CD4-positive, alpha-beta T cell treated with Interleukin-21 for 1 hour (primary cell): Measurements from ENCODE around the gene CRADD.
"Not testable (repeated sequence)": the region's sequence is repeated elsewhere in the genome, so short reads cannot be mapped to it uniquely, and the experiment has no call there.

Experiments
- DNase-seq: peaks from one replicate; pipeline ENCODE4 v3.0.0-alpha.2; 2020

CRADD gene

DNA sequence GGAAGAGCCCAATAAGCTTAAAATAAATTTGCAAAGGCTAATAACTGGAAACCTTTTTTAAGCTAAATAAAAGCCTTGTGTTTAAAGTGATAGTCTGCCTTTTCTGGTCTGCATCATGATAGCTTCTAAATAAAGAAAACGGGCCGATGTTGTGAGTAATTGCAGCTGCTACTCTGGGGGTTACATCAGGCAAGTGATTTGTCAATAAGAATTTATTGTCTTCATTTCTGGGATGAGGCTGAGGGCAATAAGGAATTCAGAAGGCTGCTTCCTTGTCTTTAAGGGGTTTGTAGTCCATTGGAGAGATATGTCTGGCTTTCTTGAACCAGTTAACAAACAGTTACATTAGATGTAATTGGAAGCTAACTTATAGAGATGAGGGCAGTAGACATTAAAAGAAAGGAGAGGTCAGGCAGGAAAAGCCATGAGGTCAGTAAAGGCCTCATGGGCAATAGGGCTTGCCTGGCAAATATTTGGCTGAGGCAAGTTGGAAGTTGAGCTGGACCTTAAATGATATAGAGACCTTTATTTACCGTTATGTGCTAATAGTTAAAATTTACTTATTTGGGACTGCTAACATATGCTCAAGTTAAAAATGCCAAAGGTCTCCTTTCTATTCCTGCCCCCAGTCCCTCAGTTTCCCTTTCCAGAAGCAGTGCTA, 85.0 kb downstream of the CRADD start:
- DNase-seq = no peak

DNA sequence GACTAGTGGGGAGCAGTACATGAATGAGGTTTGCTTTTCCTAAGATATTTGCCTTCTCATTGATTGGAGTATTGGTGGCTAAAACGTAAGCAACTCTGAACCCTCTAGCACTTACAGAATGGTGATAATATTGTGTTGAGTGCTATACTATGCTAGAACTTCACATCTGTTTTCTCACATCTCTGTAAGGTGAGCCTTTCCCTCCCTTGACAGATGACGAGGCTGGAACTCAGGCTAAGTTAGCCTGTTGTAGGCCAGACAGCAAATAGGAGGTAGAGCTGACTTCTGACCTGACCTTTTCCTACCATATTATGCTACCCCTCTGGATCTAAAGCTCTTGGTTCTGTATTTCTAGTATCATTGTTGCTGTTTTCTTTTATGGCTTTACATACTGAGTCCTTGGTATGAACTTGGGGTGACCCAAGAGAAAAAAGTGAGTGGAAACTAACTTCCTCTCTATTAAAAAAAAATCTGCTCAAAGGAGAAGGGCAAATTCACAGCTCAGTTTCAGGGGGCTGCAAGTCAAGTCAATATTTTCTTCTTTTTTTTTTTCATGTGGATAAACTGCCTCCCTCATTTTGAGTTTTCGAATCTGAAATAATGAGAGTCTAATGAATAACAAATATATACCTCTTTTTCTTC, 85.9 kb downstream of the CRADD start:
- no peak for DNase-seq

DNA sequence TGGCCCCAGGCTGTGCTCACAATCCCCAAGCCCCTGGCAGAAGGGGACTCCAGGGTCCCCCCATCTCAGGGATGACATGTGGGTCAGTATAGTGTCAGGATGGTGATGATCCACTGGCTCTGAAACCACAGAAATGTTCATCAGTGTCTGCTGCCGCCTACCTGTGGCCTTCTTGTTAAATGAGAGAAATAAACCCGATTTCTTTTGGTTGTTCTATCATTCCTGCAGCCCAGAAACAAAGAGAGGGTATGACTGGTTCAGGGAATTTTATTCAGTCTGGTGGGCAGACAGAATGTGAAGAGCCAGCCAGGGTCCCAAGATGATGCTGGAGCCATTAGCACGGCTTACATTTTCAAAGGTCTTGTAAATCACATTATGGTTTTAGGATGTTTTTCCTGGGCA, 86.6 kb downstream of the CRADD start:
- no peak for DNase-seq

DNA sequence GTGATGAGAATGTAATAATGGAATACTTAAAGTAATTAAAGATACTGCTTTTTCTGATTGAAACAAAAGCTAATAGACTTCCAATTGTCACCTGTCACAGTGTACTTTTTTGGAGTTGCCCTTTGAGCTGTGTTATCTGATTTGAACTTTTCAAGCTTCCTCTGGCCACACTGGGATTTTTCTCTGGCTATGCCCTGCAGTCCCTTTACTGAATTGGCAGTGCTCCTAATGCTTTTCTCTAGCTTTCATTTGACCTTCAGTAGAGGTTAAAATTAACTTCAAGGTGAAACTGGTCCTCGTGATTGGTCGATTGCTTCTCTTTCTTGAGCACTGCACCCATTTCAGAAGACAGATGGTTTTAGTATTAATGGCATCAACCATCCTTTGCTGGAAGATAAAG, 89.2 kb downstream of the CRADD start:
- DNase-seq = no peak

DNA sequence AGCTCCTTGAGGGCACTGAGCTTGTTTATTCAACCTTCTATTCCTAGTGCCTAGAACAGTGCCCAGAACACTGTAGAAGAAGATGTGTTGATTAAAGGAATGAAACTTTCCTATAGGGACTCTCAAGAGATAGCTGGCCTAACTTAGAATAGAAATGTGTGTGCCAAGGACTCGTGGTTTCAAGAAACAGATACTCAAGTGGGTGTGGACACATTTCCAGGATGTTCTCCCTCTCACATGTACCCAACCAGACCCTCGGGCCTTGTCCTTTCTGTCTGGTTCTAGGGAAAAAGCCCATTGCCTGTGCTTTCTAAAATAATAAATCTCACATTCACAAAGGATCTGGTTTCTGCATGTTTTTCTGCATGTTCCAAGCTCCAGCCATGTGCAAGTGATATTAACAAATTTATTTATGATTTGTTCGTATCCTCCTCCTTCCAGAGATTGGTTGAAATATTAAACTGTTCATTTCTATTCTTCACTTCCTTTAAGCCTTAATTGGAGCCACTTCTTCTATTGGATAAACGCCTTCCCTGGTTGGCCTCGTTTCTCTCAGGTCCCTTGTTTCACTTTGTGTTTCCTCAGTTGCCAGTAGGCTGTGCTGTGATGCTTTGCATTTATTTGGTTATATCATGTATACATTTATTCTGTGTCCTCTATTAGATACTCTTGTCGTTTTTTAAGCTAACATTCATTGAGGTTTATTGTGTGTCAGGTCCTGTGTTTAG, 89.8 kb downstream of the CRADD start:
- DNase-seq = peak; percentile 61

DNA sequence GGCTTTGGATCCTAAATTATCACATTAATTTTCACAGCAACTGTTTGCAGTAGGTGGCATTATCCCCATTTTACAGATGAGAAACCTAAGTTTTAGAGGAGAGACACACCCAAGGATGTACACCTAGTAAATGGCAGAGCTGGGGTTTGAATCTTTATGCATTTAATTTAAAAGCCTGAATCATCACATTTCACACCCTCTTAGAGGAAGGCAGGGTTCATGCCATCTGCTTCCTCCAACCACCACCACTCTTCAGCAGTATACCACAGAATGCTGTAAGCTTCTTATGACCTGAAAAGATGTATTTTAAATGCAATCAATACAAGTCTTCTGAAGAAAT, 90.3 kb downstream of the CRADD start:
- DNase-seq = no peak

DNA sequence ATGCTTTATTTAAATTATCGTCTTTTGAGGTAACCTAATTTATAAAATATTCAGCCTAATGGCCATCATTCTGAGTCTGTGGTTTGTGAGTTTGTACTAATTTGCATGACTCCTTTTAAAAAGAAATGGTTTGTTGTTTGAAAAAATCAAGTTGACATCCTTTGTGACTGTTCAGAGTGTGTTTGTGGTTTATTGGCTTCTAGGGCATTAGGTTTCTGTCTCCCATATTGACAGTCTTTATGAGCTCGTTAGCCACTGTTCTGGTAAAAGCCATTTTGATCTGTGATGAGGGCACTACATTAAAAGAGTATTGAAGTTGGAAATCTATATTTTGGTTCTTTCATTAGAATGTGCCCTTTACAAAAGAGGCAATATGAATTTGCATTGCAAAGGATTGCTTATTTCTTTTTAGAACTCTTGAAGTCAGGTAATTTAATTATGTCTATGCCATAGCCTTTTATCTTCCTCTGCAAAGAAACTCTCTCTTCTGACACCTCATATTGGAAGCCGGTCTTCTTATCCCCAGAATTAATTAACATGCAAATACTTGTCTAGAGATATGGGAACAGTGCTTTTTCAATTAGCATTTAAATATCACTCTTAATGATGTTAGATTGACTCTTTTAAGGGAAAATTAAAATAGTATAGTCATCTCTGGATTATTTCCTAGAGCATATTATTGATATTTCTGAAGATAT, 95.0 kb downstream of the CRADD start:
- peak; percentile 22 for DNase-seq

DNA sequence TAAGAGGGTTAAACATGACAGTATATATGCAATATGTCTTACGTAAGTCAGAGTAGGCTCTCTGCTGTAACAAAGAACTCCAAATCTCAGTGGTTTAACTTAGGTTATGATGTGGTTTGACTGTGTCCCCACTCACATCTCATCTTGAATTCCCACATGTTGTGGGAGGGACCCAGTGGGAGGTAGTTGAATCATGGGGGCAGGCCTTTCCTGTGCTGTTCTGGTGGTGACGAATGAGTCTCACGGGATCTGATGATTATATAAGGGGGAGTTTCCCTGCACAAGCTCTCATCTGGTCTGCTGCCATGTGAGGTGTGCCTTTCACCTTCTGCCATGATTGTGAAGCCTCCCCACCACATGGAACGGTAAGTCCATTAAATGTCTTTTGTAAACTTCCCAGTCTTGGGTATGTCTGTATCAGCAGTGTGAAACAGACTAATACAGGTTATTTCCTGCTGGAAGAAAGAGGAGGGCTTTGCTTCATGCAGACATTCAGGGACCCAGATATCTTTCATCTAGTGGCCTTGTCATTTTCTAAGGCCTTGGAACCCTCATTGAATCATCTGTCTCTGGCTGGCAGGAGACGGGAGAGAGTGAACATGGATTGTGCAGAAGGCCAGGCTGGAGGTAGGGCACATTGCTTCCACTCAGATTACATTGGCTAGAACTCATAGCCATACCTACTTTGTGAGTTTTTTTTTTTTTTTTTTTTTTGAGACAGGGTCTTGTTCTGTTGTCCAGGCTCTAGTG, 96.1 kb downstream of the CRADD start:
- DNase-seq = peak; percentile 45

DNA sequence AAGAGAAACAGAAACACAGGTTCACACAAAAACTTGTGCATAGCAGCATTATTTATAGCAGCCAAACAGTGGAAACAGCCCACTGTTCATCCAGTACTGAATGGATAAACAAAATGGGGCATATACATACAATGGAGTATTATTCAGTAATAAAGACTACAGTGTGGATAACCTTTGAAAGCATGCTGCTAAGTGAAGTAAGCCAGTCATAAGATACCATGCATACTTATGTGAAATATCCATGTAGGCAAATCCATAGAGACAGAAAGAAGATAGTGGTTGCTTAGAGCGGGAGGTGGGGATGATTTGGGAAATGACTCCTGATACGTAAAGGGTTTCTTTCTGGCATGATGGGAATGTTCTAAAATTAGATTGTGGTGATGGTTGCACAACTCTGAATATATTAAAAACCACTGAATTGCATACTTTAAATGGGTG, 99.4 kb downstream of the CRADD start:
- DNase-seq = no peak

DNA sequence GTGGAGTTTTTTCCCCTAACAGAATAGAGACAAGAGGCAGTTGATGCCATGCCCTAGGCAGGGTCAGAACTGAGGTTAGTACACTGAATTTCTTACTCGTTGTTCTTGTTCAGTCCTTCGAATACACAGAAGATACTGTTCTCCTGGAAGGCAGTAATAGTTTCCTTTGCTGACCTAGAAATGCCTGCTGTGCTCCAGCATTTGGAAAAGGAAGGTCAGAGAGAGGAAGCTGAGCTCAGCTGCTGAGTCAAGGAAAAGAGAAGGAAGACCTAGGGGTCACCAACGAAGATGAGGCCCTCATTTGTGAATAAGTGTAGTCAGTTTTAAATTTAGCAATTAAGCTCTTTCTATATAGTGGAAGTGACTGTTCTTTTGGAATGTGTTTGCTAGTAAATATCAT, 100.1 kb downstream of the CRADD start:
- DNase-seq = no peak

DNA sequence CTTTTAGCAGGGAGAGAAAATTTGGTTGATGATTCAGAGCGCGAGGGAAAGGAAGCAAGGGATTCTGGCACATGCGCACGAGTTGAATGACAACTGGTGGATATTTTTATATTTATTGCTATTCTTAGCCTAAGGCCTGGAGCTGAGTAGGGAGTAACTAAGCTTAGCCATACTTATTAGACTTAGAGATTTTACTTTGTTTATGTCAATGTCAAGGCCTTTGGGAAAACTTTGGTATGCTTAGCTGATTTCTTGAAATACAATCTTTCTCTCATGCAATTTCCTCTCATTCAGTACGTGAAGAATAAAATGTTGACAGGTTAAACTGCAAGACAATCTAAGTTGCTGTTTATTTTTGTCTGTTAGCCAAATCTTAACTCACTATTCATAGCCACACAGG, 101.1 kb downstream of the CRADD start:
- no peak for DNase-seq

DNA sequence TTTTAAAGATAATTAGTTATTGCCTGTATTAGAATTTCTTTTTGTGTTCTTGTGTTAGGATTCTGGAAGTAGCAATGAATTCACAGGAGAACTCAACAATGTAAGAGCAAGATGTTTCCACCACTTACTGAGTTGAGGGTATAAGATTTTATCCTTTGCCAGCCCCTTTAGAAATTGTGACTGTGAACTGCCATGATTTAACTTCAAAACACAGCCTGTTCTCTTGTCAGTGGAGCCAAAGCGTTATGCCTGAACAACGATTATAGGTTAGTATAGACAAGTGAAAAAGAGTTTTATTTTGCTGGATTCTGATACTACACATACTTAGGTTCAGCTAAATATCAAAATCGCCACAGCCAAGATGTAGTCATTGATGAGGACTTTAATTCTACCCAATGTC, 101.6 kb downstream of the CRADD start:
- DNase-seq = no peak

DNA sequence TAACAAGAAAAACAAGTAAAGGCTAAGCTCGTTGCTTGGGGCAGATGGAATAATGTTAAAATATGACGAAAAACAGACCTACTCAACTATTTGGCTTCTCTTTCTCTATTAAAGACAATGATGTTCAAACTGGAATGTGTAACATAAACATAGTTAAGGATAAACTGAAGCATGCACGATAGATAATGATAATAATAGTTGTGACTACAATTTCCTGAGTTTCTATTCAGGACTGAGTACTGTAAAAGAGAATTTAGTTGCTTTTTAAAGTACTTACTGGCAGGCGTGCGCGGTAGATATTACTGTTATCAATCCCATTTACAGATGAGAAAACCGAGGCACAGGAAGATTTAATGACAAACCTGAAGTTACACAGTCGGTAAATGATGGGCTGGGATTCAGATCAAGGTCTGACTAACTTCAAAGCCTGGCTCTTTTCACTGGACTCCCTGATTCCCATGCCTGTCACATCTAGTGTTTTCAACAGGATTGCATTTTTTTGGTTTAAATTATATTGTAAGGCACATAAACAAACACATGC, 103.0 kb downstream of the CRADD start:
- DNase-seq = no peak

DNA sequence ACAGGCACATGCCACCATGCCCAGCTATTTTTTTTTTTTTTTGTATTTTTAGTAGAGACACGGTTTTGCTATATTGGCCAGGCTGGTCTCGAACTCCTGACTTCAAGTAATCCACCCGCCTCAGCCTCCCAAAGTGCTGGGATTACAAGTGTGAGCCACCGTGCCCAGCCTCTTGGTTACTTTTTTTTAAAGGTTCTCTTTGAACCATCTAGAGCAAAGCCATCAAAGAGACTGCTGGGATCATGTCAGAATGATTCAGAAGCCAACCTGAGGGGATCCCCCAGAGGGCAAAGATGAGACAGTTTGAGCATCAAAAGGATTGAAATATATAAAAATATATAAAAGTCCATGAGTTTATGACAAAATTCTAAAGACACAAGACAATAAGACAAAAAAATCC, 103.7 kb downstream of the CRADD start:
- DNase-seq = peak; percentile 21

DNA sequence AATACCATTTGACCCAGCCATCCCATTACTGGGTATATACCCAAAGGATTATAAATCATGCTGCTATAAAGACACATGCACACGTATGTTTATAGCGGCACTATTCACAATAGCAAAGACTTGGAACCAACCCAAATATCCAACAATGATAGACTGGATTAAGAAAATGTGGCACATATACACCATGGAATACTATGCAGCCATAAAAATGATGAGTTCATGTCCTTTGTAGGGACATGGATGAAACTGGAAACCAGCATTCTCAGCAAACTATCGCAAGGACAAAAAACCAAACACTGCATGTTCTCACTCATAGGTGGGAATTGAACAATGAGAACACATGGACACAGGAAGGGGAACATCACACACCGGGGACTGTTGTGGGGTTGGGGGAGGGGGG, 104.8 kb downstream of the CRADD start:
- not testable (repeated sequence) for DNase-seq

DNA sequence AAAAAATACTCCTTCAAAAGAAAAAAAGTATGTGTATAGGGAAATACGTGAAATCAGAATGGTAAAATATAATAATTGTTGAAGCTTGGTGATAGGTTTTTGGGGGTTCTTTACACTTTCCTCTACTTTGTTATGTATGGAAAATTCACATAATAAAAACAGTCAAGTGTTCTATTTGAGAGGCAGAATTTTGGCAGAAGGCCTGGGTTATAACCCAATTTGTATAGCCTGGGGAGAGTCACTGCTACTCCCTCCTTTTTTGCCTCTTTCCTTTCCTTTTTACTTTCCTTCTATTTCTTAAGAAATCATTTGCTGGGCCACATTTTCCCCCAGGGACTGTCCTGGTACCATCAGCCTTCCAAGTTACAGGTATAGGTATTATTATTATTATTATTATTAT, 105.7 kb downstream of the CRADD start:
- no peak for DNase-seq

DNA sequence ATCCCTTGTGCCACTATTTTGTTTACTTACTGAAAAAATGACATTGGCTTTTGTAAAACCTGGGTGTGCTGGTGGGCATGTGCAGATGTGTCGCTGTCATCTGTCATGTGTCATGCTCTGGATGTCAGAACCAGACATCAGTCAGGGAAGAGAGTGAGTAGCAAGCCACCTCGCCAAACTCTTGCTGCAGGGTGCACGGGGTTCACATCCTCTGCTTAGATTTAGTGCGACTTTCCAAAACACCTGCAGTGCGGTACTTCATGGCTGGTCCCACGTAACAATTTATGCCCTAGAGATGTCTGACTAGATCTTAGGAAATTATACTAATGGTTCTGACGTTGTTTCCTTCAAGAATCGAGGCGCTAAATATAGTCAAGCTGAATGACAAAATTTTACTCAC, 106.7 kb downstream of the CRADD start:
- no peak for DNase-seq

DNA sequence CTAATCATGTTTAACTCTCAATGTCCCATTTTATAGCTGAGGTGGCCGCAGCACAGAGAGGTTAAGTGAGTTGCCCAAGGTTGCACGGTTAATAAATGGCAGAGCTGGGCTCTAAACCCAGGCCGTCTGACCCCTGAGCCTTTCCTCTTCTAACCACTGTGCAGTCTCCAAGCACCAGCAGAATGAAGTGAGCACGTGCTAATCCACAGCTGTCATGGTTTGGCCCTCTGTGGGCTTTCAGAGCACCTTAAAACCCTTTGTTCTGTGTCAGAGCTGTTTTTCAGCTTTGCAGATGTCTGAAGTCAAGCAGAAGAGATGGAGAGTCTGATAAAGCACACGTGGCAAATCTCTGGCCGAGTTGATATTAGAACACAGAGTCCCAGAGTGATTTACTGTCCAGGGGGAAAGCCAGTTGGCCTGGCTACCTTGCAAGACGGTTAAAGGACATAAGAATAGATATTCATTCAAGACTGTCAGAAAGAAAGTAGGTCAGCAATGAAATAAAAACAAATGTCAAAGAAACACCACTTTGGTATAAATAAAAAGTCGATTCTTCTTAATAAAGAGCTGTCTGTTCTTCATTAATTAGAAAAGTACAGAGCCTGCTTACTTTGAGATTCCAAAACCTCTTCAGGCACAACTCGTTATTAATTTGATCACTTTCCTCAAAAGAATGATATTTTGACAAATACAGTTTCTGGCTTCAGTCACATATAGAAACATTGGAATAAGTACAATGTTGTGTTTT, 107.3 kb downstream of the CRADD start:
- peak; percentile 34 for DNase-seq

DNA sequence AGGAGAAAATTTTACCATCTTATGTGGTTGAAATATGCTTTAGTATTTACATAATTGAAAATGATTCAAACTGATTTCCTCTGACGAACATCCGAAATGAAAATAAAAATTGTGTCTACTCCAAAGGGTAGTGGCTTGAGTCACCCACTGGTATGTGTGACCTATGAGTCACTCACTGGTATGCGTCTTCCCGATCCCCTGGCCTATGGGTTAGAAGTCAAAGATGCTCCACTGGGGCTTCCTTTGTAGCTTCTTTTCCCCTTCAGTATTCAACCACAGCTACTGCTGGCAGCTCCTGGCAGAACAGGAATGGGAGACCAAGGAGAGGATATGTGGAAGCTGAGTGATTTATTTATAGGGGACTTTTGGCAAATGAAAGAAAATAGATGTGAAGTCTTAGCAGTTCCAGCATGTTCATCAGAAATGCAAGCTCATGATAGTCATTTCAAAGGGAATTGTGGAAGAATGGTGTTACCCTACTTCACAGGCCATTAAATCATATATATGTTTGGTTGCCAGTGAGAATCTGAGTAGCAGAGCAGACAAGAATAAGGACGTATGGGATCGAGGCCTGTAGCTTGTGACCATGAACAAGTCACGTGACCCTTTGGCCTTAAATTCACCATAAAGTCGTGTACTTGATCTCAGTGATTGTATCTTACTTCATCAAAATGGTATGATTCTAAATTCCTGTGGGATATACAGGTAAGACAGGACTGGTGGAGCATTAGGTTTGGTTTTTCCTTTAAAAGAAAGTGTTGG, 108.3 kb downstream of the CRADD start:
- peak; percentile 36 for DNase-seq

DNA sequence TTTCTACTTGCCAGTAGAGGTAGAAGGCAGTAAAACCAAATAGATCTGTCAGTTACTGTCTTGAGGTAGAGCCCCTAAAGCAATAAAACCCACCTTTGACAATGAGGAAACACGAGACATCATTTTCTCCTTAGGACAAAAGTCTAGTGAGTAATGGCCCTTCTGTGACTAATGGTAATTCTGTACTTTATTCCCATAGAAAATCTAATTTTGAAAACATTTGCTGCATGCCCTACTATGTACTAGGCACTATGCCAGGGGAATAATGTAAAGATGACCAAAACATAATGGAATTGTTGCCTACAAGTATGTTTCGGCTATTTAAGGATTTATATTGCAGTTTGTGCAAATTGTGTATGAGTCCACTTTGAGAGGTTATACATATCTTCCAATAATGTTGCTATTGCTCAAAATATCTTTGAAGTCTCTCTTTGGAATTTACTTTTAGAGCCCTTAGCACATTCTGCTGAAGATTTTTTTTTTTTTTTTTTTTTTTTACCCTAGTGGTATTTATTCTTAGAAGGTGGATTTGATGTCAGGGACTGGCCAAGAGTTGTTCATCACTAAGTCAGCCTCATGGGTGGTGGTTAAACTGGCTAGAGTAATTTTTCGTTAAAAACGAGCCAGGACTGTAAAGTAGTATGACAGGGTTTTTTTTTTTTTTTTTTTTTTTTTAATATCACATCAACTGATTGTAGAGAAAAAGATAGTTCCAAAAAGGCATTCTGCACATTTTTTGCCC, 109.7 kb downstream of the CRADD start:
- no peak for DNase-seq
